ENCODE results near the gene PIGL.

GRCh38 chr17:16199093-16199492 is 17.9 kb upstream of the PIGL start:
- TF ChIP-seq CTCF (IDR thresholded peaks at IDR 0.05) (no peak), POLR2A (IDR thresholded peaks at IDR 0.05) (no peak)

Data from sigmoid colon (tissue), 3 donors.